Mesenchymal stem cell (in vitro differentiated cells and primary cell): ENCODE measurements around the gene PTGES2.

Source experiments
- DNase-seq: peaks from one replicate; pipeline ENCODE4 v3.0.0-alpha.2; 2013
- H2AFZ ChIP-seq: one replicate; pipeline ENCODE4 v1.6.1; 2013; ENCODE audit warnings: low read depth, mild to moderate bottlenecking, control low read depth, inconsistent platforms, low read length, moderate library complexity
- H2AK5ac ChIP-seq: 2 replicates; pipeline ENCODE4 v1.6.1; 2013; ENCODE audit warnings: low read length, moderate library complexity, mild to moderate bottlenecking, inconsistent platforms; ENCODE audit not compliant: severe bottlenecking
- H2BK120ac ChIP-seq: one replicate; pipeline ENCODE4 v1.6.1; 2013; ENCODE audit warnings: low read depth, mild to moderate bottlenecking, inconsistent platforms, low read length, moderate library complexity
- H2BK12ac ChIP-seq, 2 experiments: one replicate each; pipeline ENCODE4 v1.6.1; 2013; ENCODE audit warnings: inconsistent platforms in 2 of 2, low read length in 2 of 2, mild to moderate bottlenecking in 2 of 2, moderate library complexity in 2 of 2, control low read depth in 1 of 2
- H2BK15ac ChIP-seq: one replicate; pipeline ENCODE4 v1.6.1; 2013; ENCODE audit warnings: mild to moderate bottlenecking, low read depth, inconsistent platforms; ENCODE audit not compliant: poor library complexity, severe bottlenecking
- H2BK5ac ChIP-seq: 2 replicates; pipeline ENCODE4 v1.6.1; 2013; ENCODE audit warnings: low read depth, mild to moderate bottlenecking, low read length, control low read depth, inconsistent platforms; ENCODE audit not compliant: poor library complexity, severe bottlenecking
- H3K14ac ChIP-seq, 2 experiments: one replicate each; pipeline ENCODE4 v1.6.1; 2013; ENCODE audit warnings: inconsistent platforms in 2 of 2, low read length in 2 of 2, control low read depth in 1 of 2, mild to moderate bottlenecking in 1 of 2, moderate library complexity in 1 of 2
- H3K18ac ChIP-seq, 2 experiments: one replicate each; pipeline ENCODE4 v1.6.1; 2013; ENCODE audit warnings: inconsistent platforms in 2 of 2, low read length in 2 of 2, control low read depth in 1 of 2, low read depth in 1 of 2, mild to moderate bottlenecking in 1 of 2
- H3K23ac ChIP-seq, 2 experiments: one replicate each; pipeline ENCODE4 v1.6.1; 2013; ENCODE audit warnings: inconsistent platforms in 2 of 2, low read length in 2 of 2, mild to moderate bottlenecking in 2 of 2, moderate library complexity in 2 of 2, control low read depth in 1 of 2
- H3K27ac ChIP-seq: 2 replicates; pipeline ENCODE4 v1.5.1; 2013; ENCODE audit warnings: mild to moderate bottlenecking, moderate library complexity, low read length, control low read depth, inconsistent platforms; ENCODE audit not compliant: poor library complexity, severe bottlenecking
- H3K27me3 ChIP-seq, 2 experiments: 2 replicates each; pipeline versions ENCODE4 v1.6.1 to v1.7.0; 2013; ENCODE audit warnings: low read length in 2 of 2, mild to moderate bottlenecking in 2 of 2, moderate library complexity in 2 of 2, control low read depth in 1 of 2, inconsistent platforms in 1 of 2; ENCODE audit not compliant: control insufficient read depth in 1 of 2, insufficient read depth in 1 of 2
- H3K36me3 ChIP-seq, 2 experiments: 2 replicates each; pipeline versions ENCODE4 v1.6.1 to v1.7.0; 2013; ENCODE audit warnings: low read length in 2 of 2, control low read depth in 1 of 2, inconsistent platforms in 1 of 2, low read depth in 1 of 2, mild to moderate bottlenecking in 1 of 2; ENCODE audit not compliant: insufficient read depth in 2 of 2, control insufficient read depth in 1 of 2
- H3K4ac ChIP-seq, 2 experiments: one replicate each; pipeline ENCODE4 v1.6.1; 2013; ENCODE audit warnings: inconsistent platforms in 2 of 2, low read length in 2 of 2, mild to moderate bottlenecking in 2 of 2, moderate library complexity in 2 of 2, control low read depth in 1 of 2, low read depth in 1 of 2
- H3K4me1 ChIP-seq: 2 replicates; pipeline ENCODE4 v1.6.1; 2013; ENCODE audit warnings: low read depth, low read length, control low read depth; ENCODE audit not compliant: control insufficient read depth, insufficient read depth
- H3K4me2 ChIP-seq: 2 replicates; pipeline ENCODE4 v1.6.1; 2013; ENCODE audit warnings: low read length, mild to moderate bottlenecking, inconsistent platforms; ENCODE audit not compliant: poor library complexity, severe bottlenecking
- H3K4me3 ChIP-seq, 2 experiments: 2 replicates each; pipeline versions ENCODE4 v1.5.1 to v1.7.0; 2013; ENCODE audit warnings: low read length in 2 of 2, mild to moderate bottlenecking in 2 of 2, control low read depth in 1 of 2, low read depth in 1 of 2; ENCODE audit not compliant: insufficient read depth in 1 of 2
- H3K79me1 ChIP-seq: replicated peaks from 2 replicates; pipeline ENCODE4 v1.6.1; 2013; ENCODE audit warnings: mild to moderate bottlenecking, control low read depth, low read length, inconsistent platforms; ENCODE audit not compliant: poor library complexity, severe bottlenecking
- H3K9ac ChIP-seq: 2 replicates; pipeline ENCODE4 v1.7.0; 2013; ENCODE audit warnings: mild to moderate bottlenecking, low read length, moderate library complexity
- H3K9me3 ChIP-seq: 2 replicates; pipeline ENCODE4 v1.7.0; 2013; ENCODE audit warnings: mild to moderate bottlenecking, low read length; ENCODE audit not compliant: control insufficient read depth
- H4K8ac ChIP-seq: one replicate; pipeline ENCODE4 v1.6.1; 2013; ENCODE audit warnings: inconsistent platforms, mild to moderate bottlenecking, low read length, moderate library complexity
- H4K91ac ChIP-seq: one replicate; pipeline ENCODE4 v1.6.1; 2013; ENCODE audit warnings: mild to moderate bottlenecking, low read length, inconsistent platforms
- WGBS: methylation state at CpG from one replicate; pipeline ENCODE4 v1.1.7; 2013; ENCODE audit warnings: mixed read lengths; 5-methylcytosine and 5-hydroxymethylcytosine counted together

The PTGES2 gene

DNA sequence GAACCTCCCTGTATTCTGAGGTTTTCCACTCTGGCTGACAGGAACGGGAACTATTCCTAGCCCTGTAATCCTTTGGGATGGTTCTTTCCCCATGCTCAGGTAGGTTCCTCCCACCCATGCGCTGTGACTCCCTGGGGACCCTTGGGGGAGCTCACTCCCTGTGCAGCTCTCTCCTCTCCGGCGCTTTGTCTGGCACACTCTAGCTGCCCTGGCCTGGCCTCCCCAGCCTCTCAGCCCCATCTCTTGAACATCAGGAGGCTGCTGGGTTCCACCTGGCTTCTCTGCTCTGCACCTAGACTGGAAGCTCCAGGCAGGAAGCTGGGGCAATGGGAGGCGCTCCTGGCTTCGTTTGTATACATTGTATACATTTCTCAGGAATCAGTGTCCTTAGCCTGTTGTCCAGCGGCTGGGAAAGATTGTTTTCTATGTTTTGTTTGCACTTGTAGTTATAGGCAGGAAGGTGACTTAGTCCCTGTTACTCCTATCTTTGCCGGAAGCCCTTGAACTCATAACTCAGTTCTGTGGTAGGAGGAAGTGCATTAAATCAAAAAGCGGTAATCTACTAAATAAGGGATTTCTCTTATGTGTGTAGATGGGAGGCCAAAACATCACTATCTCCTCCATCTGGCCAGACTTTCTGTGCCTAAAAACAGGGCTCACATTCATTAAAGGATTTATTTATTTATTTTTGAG, 39.1 kb downstream of the PTGES2 start:
- Histone ChIP-seq H2BK12ac (no peak overlapping the region), H3K4me1 (peaks cover 9% of the 10 kb centered on the region), H3K36me3 (peaks cover 0 to 6% of the 10 kb centered on the region in 2 experiments), H3K9ac (no peak overlapping the region), H3K4ac (no peak overlapping the region), H2AK5ac (no peak overlapping the region), H3K4me3 (no peak overlapping the region), H2BK5ac (no peak overlapping the region), H2BK120ac (no peak overlapping the region), H3K18ac (no peak overlapping the region), H4K8ac (peak overlapping the region; percentile 80), H3K23ac (peak overlapping the region in 1 of 2 experiments; percentile 23), H3K27ac (no peak overlapping the region), H4K91ac (peak overlapping the region; percentile 48), H2AFZ (no peak overlapping the region), H3K14ac (no peak overlapping the region), H3K4me2 (no peak overlapping the region), H3K9me3 (no peaks in the 10 kb centered on the region), H2BK15ac (no peak overlapping the region), H3K27me3 (no peaks in the 10 kb centered on the region), H3K79me1 (peaks cover 41% of the 10 kb centered on the region)
- DNase-seq: no peak
- WGBS: 80% methylated on average over 7 of the region's 9 CpGs

DNA sequence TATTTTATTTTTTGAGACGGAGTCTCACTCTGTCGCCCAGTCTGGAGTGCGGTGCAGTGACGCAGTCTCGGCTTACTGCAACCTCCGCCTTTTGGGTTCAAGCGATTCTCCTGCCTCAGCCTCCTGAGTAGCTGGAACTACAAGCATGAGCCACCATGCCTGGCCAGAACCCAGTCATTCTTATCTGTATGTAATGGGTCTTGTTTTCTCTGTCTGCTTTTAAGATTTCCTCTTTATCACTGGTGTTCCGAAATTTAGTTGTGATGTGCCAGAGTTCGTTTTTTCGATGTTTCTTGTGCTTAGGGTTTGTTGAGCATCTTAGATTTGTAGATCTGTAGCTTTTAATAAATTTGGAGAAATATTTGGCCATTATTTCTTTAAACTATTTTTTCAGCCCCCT, 40.3 kb downstream of the PTGES2 start:
- WGBS: over 99% methylated on average over 10 of the region's 10 CpGs

DNA sequence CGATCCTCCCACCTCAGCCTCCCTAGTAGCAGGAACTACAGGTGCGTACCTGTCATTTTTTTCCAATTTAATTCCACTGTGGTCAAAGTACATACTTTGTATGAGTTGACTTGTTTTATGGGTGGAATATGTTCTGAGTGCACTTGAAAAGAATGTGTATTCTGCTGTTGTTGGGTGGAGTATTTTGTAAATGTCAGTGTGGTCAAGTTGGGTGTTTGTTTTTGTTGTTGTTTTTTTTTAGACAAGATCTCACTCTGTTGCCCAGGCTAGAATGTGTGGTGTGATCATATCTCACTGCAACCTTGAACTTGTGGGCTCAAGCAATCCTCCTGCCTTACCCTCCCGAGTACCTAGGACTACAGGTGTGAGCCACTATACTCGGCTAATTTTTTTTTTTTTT, 41.6 kb downstream of the PTGES2 start:
- no peak overlapping the region for H3K4me2 ChIP-seq
- H2BK120ac ChIP-seq: no peak overlapping the region
- H3K18ac ChIP-seq: no peak overlapping the region
- H3K27ac ChIP-seq: no peak overlapping the region
- no peak for DNase-seq
- no peak overlapping the region for H4K8ac ChIP-seq
- H3K14ac ChIP-seq: no peak overlapping the region
- H3K4me3 ChIP-seq: no peak overlapping the region
- no peak overlapping the region for H2AK5ac ChIP-seq
- H2BK5ac ChIP-seq: no peak overlapping the region
- WGBS: 98% methylated on average over 3 of the region's 4 CpGs
- no peak overlapping the region for H2BK12ac ChIP-seq
- H3K27me3 ChIP-seq: no peaks in the 10 kb centered on the region
- H3K4me1 ChIP-seq: peaks cover 10% of the 10 kb centered on the region
- H3K9me3 ChIP-seq: no peaks in the 10 kb centered on the region
- no peak overlapping the region for H2BK15ac ChIP-seq
- H3K79me1 ChIP-seq: peaks cover 24% of the 10 kb centered on the region
- H3K36me3 ChIP-seq: peaks cover 0 to 6% of the 10 kb centered on the region in 2 experiments
- no peak overlapping the region for H3K23ac ChIP-seq
- H3K4ac ChIP-seq: no peak overlapping the region
- H2AFZ ChIP-seq: no peak overlapping the region
- H4K91ac ChIP-seq: no peak overlapping the region
- no peak overlapping the region for H3K9ac ChIP-seq

More for the DNA sequence above, 40.3 kb downstream of the PTGES2 start:
- Histone ChIP-seq H4K8ac (no peak overlapping the region), H3K4ac (no peak overlapping the region), H3K4me2 (no peak overlapping the region), H2BK120ac (no peak overlapping the region), H3K27me3 (no peaks in the 10 kb centered on the region), H3K4me1 (peaks cover 11% of the 10 kb centered on the region), H3K9ac (no peak overlapping the region), H2BK5ac (peak overlapping the region; percentile 19), H3K18ac (no peak overlapping the region), H2BK12ac (no peak overlapping the region), H2BK15ac (no peak overlapping the region), H3K23ac (no peak overlapping the region), H2AFZ (no peak overlapping the region), H3K79me1 (peaks cover 35% of the 10 kb centered on the region), H3K36me3 (peaks cover 0 to 6% of the 10 kb centered on the region in 2 experiments), H2AK5ac (no peak overlapping the region), H3K9me3 (no peaks in the 10 kb centered on the region), H3K14ac (no peak overlapping the region), H3K4me3 (no peak overlapping the region), H4K91ac (no peak overlapping the region), H3K27ac (no peak overlapping the region)
- no peak for DNase-seq

DNA sequence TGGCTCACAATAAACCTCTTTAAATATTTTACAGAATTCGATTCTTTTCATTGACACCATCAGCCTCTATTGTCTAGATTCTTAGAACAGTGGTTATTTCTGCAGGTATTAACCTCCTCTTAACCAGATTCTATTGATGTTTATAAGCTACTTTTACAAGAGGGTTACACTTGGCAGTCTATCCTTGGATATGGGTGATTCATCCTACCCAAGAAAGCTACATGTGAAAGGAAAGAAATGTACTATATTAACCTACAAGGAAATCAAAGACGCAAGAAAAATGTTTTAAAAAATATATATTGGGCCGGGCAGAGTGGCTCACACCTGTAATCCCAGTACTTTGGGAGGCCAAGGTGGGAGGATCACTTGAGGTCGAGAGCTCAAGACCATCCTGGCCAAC, 42.8 kb downstream of the PTGES2 start:
- WGBS: 100% methylated on average over 1 of the region's 4 CpGs
- H3K9ac ChIP-seq: no peak overlapping the region
- H3K36me3 ChIP-seq: peaks cover 0 to 6% of the 10 kb centered on the region in 2 experiments
- H3K23ac ChIP-seq: no peak overlapping the region
- H3K18ac ChIP-seq: no peak overlapping the region
- no peak overlapping the region for H2BK12ac ChIP-seq
- H3K4me2 ChIP-seq: no peak overlapping the region
- H4K91ac ChIP-seq: no peak overlapping the region
- no peaks in the 10 kb centered on the region for H3K9me3 ChIP-seq
- no peak overlapping the region for H3K4ac ChIP-seq
- H2AK5ac ChIP-seq: no peak overlapping the region
- no peak overlapping the region for H3K4me3 ChIP-seq
- DNase-seq: no peak
- H2AFZ ChIP-seq: no peak overlapping the region
- no peaks in the 10 kb centered on the region for H3K27me3 ChIP-seq
- no peak overlapping the region for H3K27ac ChIP-seq
- no peak overlapping the region for H2BK120ac ChIP-seq
- H3K79me1 ChIP-seq: peaks cover 23% of the 10 kb centered on the region
- peaks cover 12% of the 10 kb centered on the region for H3K4me1 ChIP-seq
- H3K14ac ChIP-seq: no peak overlapping the region
- H2BK5ac ChIP-seq: no peak overlapping the region
- H4K8ac ChIP-seq: no peak overlapping the region
- H2BK15ac ChIP-seq: no peak overlapping the region
